Erythroblast (primary cell): ENCODE data around the gene CALML6.

Experiments
- GATA1 ChIP-seq: IDR thresholded peaks from 2 replicates; pipeline ENCODE4 v1.6.1; 2011; ENCODE audit warnings: low read depth, mild to moderate bottlenecking, control low read depth, low read length, moderate library complexity
- POLR2A ChIP-seq: IDR thresholded peaks from 2 replicates; pipeline ENCODE4 v1.6.1; 2011; ENCODE audit warnings: mild to moderate bottlenecking, low read length

GRCh38 chr1:1922702-1922955 lies 7.6 kb downstream of the CALML6 start:
- no peak for TF ChIP-seq POLR2A
- no peak for TF ChIP-seq GATA1
